Hepatocyte (in vitro differentiated cells): ENCODE results near the gene LGALS9C.
"Not testable (repeated sequence)": the region's sequence is repeated elsewhere in the genome, so short reads cannot be mapped to it uniquely, and the experiment has no call there.

Experiments
- EZH2 ChIP-seq: fragments of 200-600 bp; sonication (generic); IDR thresholded peaks from 2 replicates; pipeline ENCODE4 v1.6.1; 2016; ENCODE audit warnings: antibody characterized with exemption, mild to moderate bottlenecking, borderline replicate concordance
- TF ChIP-seq, protein P1 (sequence below): fragments of 200-600 bp; sonication (generic); IDR thresholded peaks from 2 replicates; pipeline ENCODE4 v1.5.1; 2016; ENCODE audit warnings: antibody characterized with exemption, mild to moderate bottlenecking; ENCODE audit not compliant: poor library complexity

DNA sequence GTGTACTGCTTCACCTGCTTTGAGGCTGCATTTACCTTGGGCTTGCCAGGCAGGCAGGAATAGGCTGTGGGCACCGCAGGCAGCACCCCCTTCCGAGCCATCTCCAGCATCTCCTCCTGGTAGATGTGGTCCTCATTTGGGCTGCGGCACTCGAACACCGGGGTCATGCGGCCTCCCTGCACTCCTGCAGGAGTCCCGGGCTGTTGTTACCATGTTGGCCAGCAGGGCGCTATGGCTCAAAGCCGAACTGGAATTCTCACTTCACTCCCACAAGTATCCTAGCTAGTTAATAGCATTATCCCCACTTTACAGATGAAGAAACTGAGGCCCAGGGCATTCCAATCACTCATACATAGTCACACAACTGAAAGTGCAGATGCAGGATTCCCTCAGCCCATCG, 23.7 kb downstream of the LGALS9C start:
- TF ChIP-seq EZH2 = not testable (repeated sequence)
- TF ChIP-seq, protein P1, sequence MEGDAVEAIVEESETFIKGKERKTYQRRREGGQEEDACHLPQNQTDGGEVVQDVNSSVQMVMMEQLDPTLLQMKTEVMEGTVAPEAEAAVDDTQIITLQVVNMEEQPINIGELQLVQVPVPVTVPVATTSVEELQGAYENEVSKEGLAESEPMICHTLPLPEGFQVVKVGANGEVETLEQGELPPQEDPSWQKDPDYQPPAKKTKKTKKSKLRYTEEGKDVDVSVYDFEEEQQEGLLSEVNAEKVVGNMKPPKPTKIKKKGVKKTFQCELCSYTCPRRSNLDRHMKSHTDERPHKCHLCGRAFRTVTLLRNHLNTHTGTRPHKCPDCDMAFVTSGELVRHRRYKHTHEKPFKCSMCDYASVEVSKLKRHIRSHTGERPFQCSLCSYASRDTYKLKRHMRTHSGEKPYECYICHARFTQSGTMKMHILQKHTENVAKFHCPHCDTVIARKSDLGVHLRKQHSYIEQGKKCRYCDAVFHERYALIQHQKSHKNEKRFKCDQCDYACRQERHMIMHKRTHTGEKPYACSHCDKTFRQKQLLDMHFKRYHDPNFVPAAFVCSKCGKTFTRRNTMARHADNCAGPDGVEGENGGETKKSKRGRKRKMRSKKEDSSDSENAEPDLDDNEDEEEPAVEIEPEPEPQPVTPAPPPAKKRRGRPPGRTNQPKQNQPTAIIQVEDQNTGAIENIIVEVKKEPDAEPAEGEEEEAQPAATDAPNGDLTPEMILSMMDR = not testable (repeated sequence)
